Fibroblast of villous mesenchyme (primary cell): ENCODE results near the gene GP9. TPM values are rescaled to one million over a fixed set of nuclear protein-coding genes. Genes with fewer than 3 reads are reported as not detected.

Experiments
- DNase-seq: peaks from one replicate; pipeline ENCODE4 v3.0.0-alpha.2; 2010; ENCODE audit warnings: low read depth
- H3K4me3 ChIP-seq: 2 replicates; pipeline ENCODE4 v1.5.1; 2011; ENCODE audit warnings: low read depth, mild to moderate bottlenecking, low read length
- CTCF ChIP-seq: IDR thresholded peaks from 2 replicates; pipeline ENCODE4 v1.5.1; 2012; ENCODE audit warnings: low read depth, mild to moderate bottlenecking, low read length; ENCODE audit not compliant: insufficient read depth
- total RNA-seq: library from RNA; depleted of rRNA; stranded (reverse); fragments of >200 nt; gene quantifications from 2 replicates; pipeline ENCODE4 v1.2.3, GENCODE V29; 2012

Gene GP9
- total RNA-seq, 1 donor = not detected

GRCh38 chr3:129070086-129070885 is 9.7 kb downstream of the GP9 start:
- DNase-seq = no peak
- TF ChIP-seq CTCF = no peak
- no peak overlapping the region for H3K4me3 ChIP-seq

GRCh38 chr3:129077222-129077621 is 16.6 kb downstream of the GP9 start:
- no peak overlapping the region for H3K4me3 ChIP-seq
- no peak for TF ChIP-seq CTCF
- no peak for DNase-seq

- no peak for DNase-seq
- H3K4me3 ChIP-seq = no peak overlapping the region
- no peak for TF ChIP-seq CTCF
These were observed 17.9 kb downstream of the GP9 start for GRCh38 chr3:129078510-129078909.

GRCh38 chr3:129081503-129081902 is 20.9 kb downstream of the GP9 start:
- H3K4me3 ChIP-seq = no peak overlapping the region
- no peak for TF ChIP-seq CTCF
- no peak for DNase-seq

GRCh38 chr3:129082026-129082425 is 21.4 kb downstream of the GP9 start:
- no peak overlapping the region for H3K4me3 ChIP-seq
- DNase-seq = no peak
- TF ChIP-seq CTCF = no peak

- no peak overlapping the region for H3K4me3 ChIP-seq
- DNase-seq = no peak
- no peak for TF ChIP-seq CTCF
These were observed 23.9 kb downstream of the GP9 start for GRCh38 chr3:129084501-129084900.
